Measurements from ENCODE around the gene HSPA9. TPM values are rescaled to one million over a fixed set of nuclear protein-coding genes. Genes with fewer than 3 reads are reported as not detected.

HSPA9 gene
- total RNA-seq, 1 experiment from 2014 or later: 1,057 TPM

DNA sequence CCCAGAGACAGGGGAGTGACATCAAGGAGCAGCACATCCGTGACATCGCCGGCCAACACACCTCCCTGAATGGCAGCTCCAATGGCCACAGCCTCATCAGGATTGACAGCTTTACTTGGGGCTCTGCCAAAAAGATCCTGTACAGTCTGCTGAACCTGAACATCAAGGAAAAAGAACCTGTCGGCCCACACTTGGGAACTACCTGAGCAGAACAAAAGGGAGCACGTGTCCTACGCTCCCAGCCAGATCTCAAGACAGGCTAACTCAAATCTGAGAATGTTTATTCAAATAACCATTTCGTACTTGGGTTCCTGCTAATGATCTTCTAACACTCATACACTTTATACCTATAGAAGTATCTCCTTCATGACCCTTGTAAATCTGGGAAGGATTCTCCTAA, 15.3 kb downstream of the HSPA9 start:
- H3K36me3 Mint-ChIP-seq (ENCODE audit: insufficient read depth, unreplicated experiment): peaks cover 95% of the 10 kb centered on the region
- CTCF ChIA-PET: interaction anchor here (1.2 to 1.5 kb wide), 2 partner anchors 12 to 56 kb away, joined by 4 read pairs; no protein-coding TSS in a partner anchor
- no peak overlapping the region for H3K4me3 Mint-ChIP-seq (ENCODE audit: unreplicated experiment)
- H3K9me3 Mint-ChIP-seq (ENCODE audit: unreplicated experiment): no peaks in the 10 kb centered on the region
- TF ChIP-seq CTCF (IDR thresholded peaks at IDR 0.05; ENCODE audit: unreplicated experiment): no peak
- no TSS peak for BruUV-seq (replicated peaks)
- no peak overlapping the region for H3K27ac Mint-ChIP-seq (ENCODE audit: low read depth, unreplicated experiment)
- H3K27me3 Mint-ChIP-seq (ENCODE audit: insufficient read depth, unreplicated experiment): no peaks in the 10 kb centered on the region
- no peak for DNase-seq (ENCODE audit: unreplicated experiment)
- POLR2A ChIA-PET: interaction anchor here (1.0 to 2.2 kb wide), 3 partner anchors 10 to 95 kb away, joined by 3 to 5 read pairs (median 5); partner anchors contain the start of gene EGR1
- H3K4me1 Mint-ChIP-seq (ENCODE audit: insufficient read depth, unreplicated experiment): peaks cover 7% of the 10 kb centered on the region
- intact Hi-C loops (cut with micrococcal nuclease): no loop called here

DNA sequence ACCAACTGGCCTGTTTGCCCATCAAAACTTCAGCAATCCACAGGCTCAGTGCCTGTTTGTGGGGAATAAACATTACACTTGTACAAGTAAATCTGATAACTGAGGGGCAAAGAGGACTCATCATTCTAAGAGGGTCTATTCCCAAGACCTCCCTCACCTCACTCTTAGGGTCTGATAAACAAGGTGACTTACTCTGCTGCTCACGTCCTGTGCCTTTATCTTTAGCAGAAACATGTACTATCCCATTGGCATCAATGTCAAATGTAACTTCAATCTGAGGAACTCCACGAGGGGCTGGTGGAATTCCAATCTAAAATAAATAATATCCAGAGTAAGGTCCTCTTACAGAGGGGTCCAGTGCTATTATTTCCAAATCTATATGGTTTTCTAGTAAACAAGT, 17.5 kb downstream of the HSPA9 start:
- no peak for TF ChIP-seq CTCF (IDR thresholded peaks at IDR 0.05; ENCODE audit: unreplicated experiment)
- CTCF ChIA-PET: interaction anchor here (0.9 to 12.1 kb wide), 3 partner anchors 12 to 108 kb away, joined by 3 to 179 read pairs (median 8); partner anchors contain the start of gene ETF1
- no TSS peak for BruUV-seq (replicated peaks)
- H3K36me3 Mint-ChIP-seq (ENCODE audit: insufficient read depth, unreplicated experiment): peaks cover 97% of the 10 kb centered on the region
- H3K9me3 Mint-ChIP-seq (ENCODE audit: unreplicated experiment): no peaks in the 10 kb centered on the region
- no peaks in the 10 kb centered on the region for H3K4me1 Mint-ChIP-seq (ENCODE audit: insufficient read depth, unreplicated experiment)
- intact Hi-C loops (cut with micrococcal nuclease): no loop called here
- H3K4me3 Mint-ChIP-seq (ENCODE audit: unreplicated experiment): no peak overlapping the region
- H3K27ac Mint-ChIP-seq (ENCODE audit: low read depth, unreplicated experiment): no peak overlapping the region
- POLR2A ChIA-PET: interaction anchor here (0.6 to 1.0 kb wide), 2 partner anchors 10 to 23 kb away, joined by 3 to 6 read pairs; no protein-coding TSS in a partner anchor
- no peaks in the 10 kb centered on the region for H3K27me3 Mint-ChIP-seq (ENCODE audit: insufficient read depth, unreplicated experiment)
- DNase-seq (ENCODE audit: unreplicated experiment): no peak

- H3K27ac Mint-ChIP-seq (ENCODE audit: low read depth, unreplicated experiment): peak overlapping the region; percentile 23
- ChIA-PET CTCF (interaction anchor here (0.6 to 12.1 kb wide), 5 partner anchors 13 to 122 kb away, joined by 3 to 179 read pairs (median 5); no protein-coding TSS in a partner anchor), POLR2A (interaction anchor here (0.6 to 3.8 kb wide), 7 partner anchors 10 to 106 kb away, joined by 3 to 32 read pairs (median 4); partner anchors contain the start of genes EGR1 and ETF1)
- no TSS peak for BruUV-seq (replicated peaks)
- peaks cover 83% of the 10 kb centered on the region for H3K36me3 Mint-ChIP-seq (ENCODE audit: insufficient read depth, unreplicated experiment)
- intact Hi-C loops (cut with micrococcal nuclease): no loop called here
- H3K4me3 Mint-ChIP-seq (ENCODE audit: unreplicated experiment): no peak overlapping the region
- no peak for TF ChIP-seq CTCF (IDR thresholded peaks at IDR 0.05; ENCODE audit: unreplicated experiment)
- no peaks in the 10 kb centered on the region for H3K9me3 Mint-ChIP-seq (ENCODE audit: unreplicated experiment)
- no peak for DNase-seq (ENCODE audit: unreplicated experiment)
- H3K4me1 Mint-ChIP-seq (ENCODE audit: insufficient read depth, unreplicated experiment): no peaks in the 10 kb centered on the region
- H3K27me3 Mint-ChIP-seq (ENCODE audit: insufficient read depth, unreplicated experiment): no peaks in the 10 kb centered on the region
Observed at GRCh38 chr5:138554143-138554542, 21.1 kb downstream of the HSPA9 start.

GRCh38 chr5:138553437-138554095, 21.6 kb downstream of the HSPA9 start:
- H3K36me3 Mint-ChIP-seq (ENCODE audit: insufficient read depth, unreplicated experiment): peaks cover 77% of the 10 kb centered on the region

More at GRCh38 chr5:138553437-138554095, 21.6 kb downstream of the HSPA9 start:
- POLR2A ChIA-PET: interaction anchor here (0.6 to 3.8 kb wide), 13 partner anchors 10 to 341 kb away, joined by 3 to 32 read pairs (median 4); partner anchors contain the start of genes EGR1 and ETF1
- H3K27ac Mint-ChIP-seq (ENCODE audit: low read depth, unreplicated experiment): no peak overlapping the region
- peaks cover 2% of the 10 kb centered on the region for H3K4me1 Mint-ChIP-seq (ENCODE audit: insufficient read depth, unreplicated experiment)
- no peaks in the 10 kb centered on the region for H3K9me3 Mint-ChIP-seq (ENCODE audit: unreplicated experiment)
- no peak for DNase-seq (ENCODE audit: unreplicated experiment)
- no peak overlapping the region for H3K4me3 Mint-ChIP-seq (ENCODE audit: unreplicated experiment)
- no peaks in the 10 kb centered on the region for H3K27me3 Mint-ChIP-seq (ENCODE audit: insufficient read depth, unreplicated experiment)
- intact Hi-C loops (cut with micrococcal nuclease): no loop called here
- no peak for TF ChIP-seq CTCF (IDR thresholded peaks at IDR 0.05; ENCODE audit: unreplicated experiment)
- BruUV-seq (replicated peaks): no TSS peak
- CTCF ChIA-PET: interaction anchor here (0.8 to 12.1 kb wide), 11 partner anchors 10 to 330 kb away, joined by 3 to 179 read pairs (median 6); partner anchors contain the start of genes EGR1 and ETF1
